Lung (tissue), 12 donors: ENCODE results near the gene MCF2L2. TPM values are rescaled to one million over a fixed set of nuclear protein-coding genes. Genes with fewer than 3 reads are reported as not detected.

Experiments
- ATAC-seq: fragments of 200-7000 bp; cut with Tn5 transposase; one replicate; pipeline ENCODE4 v1.9.1; 2020; ENCODE audit warnings: moderate number of reproducible peaks; ENCODE audit not compliant: insufficient read depth, low FRiP score
- DNase-seq, 3 donors: peaks; one replicate each; pipeline ENCODE4 v3.0.0-alpha.2; 2013 to 2017
- H3K27ac ChIP-seq, 2 donors: one replicate each; pipeline ENCODE4 v1.5.1; 2013; ENCODE audit warnings: mild to moderate bottlenecking in 2 of 2, moderate library complexity in 2 of 2, control low read depth in 1 of 2, inconsistent platforms in 1 of 2, low read depth in 1 of 2, low read length in 1 of 2
- H3K27me3 ChIP-seq, 3 donors: one replicate each; pipeline ENCODE4 v1.5.1; 2013; ENCODE audit warnings: low read length in 2 of 3; ENCODE audit not compliant: control insufficient read depth in 3 of 3, insufficient read depth in 3 of 3
- H3K36me3 ChIP-seq, 4 donors: one replicate each; pipeline ENCODE4 v1.5.1; 2013; ENCODE audit warnings: low read length in 4 of 4, mild to moderate bottlenecking in 1 of 4, moderate library complexity in 1 of 4; ENCODE audit not compliant: control insufficient read depth in 4 of 4, insufficient read depth in 4 of 4
- H3K4me1 ChIP-seq, 5 donors: one replicate each; pipeline ENCODE4 v1.5.1; 2013; ENCODE audit warnings: low read length in 5 of 5, mild to moderate bottlenecking in 2 of 5, moderate library complexity in 1 of 5; ENCODE audit not compliant: control insufficient read depth in 5 of 5, insufficient read depth in 5 of 5
- H3K4me3 ChIP-seq: one replicate; pipeline ENCODE4 v1.5.1; 2013; ENCODE audit warnings: mild to moderate bottlenecking, control low read depth, moderate library complexity
- H3K9ac ChIP-seq, 2 donors: one replicate each; pipeline ENCODE4 v1.5.1; 2013; ENCODE audit warnings: low read length in 2 of 2, control low read depth in 1 of 2; ENCODE audit not compliant: insufficient read depth in 1 of 2
- H3K9me3 ChIP-seq, 4 donors: one replicate each; pipeline ENCODE4 v1.5.1; 2013; ENCODE audit warnings: low read length in 3 of 4, mild to moderate bottlenecking in 1 of 4, moderate library complexity in 1 of 4; ENCODE audit not compliant: control insufficient read depth in 4 of 4, insufficient read depth in 3 of 4
- CTCF ChIP-seq: IDR thresholded peaks from 2 replicates; pipeline ENCODE4 v1.5.1; 2012; ENCODE audit warnings: mild to moderate bottlenecking; ENCODE audit errors: control extremely low read depth, extremely low read depth
- WGBS, 2 donors: extraction: QIAGEN DNeasy Blood & Tissue Kit; methylation state at CpG; one replicate each; pipeline ENCODE4 v1.1.7; 2013; 5-methylcytosine and 5-hydroxymethylcytosine counted together
- polyA plus RNA-seq, 2 donors: library from polyadenylated mRNA; stranded (reverse); fragments of 200-250 nt; gene quantifications; one replicate each; pipeline ENCODE4 v1.2.1, GENCODE V29; 2013
- total RNA-seq, 2 donors: library from RNA; depleted of rRNA in 1 of 2; stranded (reverse); fragments of >200 nt in 1 of 2; gene quantifications; one replicate each; pipeline ENCODE4 v1.2.1, GENCODE V29; 2014 to 2021
- donor health status: control.
- donor health status: control.
- donor health status: Bipolar disorder and iron deficiency.
- donor health status: healthy.
- donor health status: DM: yes; HTN: yes; CAD: no.

MCF2L2 gene
- total and polyA plus RNA-seq, 4 donors = 0.26 to 1.7 (median 1.0) TPM

DNA sequence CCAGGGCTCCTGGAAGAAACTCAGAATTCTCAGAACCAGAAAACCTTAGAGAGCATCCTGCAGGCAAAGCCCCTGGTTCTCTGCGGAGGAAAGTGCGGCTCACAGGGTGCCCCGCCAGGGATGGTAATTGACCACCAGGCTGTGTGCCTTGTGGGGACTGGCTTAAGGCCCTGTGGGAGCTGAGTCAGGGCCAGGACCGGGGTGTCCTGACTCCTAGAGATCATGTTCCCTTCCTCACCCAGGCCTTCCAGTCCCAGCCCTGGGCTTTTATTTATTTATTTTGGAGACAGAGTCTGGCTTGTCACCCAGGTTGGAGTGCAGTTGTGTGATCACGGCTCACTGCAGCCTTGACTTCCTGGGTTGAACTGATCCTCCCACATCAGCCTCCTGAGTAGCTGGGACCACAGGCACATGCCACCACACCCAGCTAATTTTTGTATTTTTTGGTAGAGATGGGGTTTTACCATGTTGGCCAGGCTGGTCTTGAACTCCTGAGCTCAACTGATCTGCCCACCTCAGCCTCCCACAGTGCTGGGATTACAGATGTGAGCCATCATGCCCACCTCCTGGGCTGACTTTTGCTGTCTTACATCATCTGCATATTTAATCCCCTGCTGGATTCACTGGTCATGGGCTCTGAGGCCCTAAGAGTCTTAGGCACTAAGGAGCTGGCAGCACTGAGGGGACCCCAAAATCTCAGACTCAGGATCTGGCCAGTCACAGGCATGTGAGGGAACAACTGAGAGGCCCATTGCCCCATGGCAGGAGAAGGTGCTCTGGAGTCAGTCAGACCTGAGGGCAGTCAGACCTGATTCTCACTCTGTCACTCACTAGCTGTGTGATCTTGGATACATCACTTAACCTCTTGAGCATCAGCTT, 245.4 kb downstream of the MCF2L2 start:
- H3K4me1 ChIP-seq = peaks cover 0 to 14% (median 5%) of the 10 kb centered on the region in 5 donors
- no peak overlapping the region for H3K4me3 ChIP-seq
- DNase-seq (no peak), ATAC-seq (no peak)
- no peak overlapping the region for H3K27ac ChIP-seq
- H3K27me3 ChIP-seq = peaks cover 0 to 17% (median 15%) of the 10 kb centered on the region in 3 donors
- WGBS, 2 donors = 82 to 89% methylated on average over 5 of the region's 5 CpGs
- H3K36me3 ChIP-seq = no peaks in the 10 kb centered on the region
- H3K9me3 ChIP-seq = no peaks in the 10 kb centered on the region
- H3K9ac ChIP-seq = no peak overlapping the region
- no peak for TF ChIP-seq CTCF

- Histone ChIP-seq H3K36me3 (no peaks in the 10 kb centered on the region), H3K9ac (no peak overlapping the region), H3K27ac (no peak overlapping the region), H3K4me1 (peaks cover 0 to 14% (median 5%) of the 10 kb centered on the region in 5 donors), H3K4me3 (no peak overlapping the region), H3K9me3 (no peaks in the 10 kb centered on the region), H3K27me3 (peaks cover 0 to 20% (median 15%) of the 10 kb centered on the region in 3 donors)
- TF ChIP-seq CTCF = no peak
- WGBS, 2 donors = 80 to 83% methylated on average over 7 of the region's 7 CpGs
- no peak for DNase-seq
- no peak for ATAC-seq
Observed at GRCh38 chr3:183182073-183182472, 246.3 kb downstream of the MCF2L2 start.

- 94 to 98% methylated on average over 5 of the region's 5 CpGs for WGBS, 2 donors
- H3K27me3 ChIP-seq = peaks cover 0 to 22% (median 19%) of the 10 kb centered on the region in 3 donors
- ATAC-seq = no peak
- H3K36me3 ChIP-seq = no peaks in the 10 kb centered on the region
- peaks cover 0 to 14% (median 5%) of the 10 kb centered on the region in 5 donors for H3K4me1 ChIP-seq
- DNase-seq = no peak
- no peak overlapping the region for H3K4me3 ChIP-seq
- no peak overlapping the region for H3K9ac ChIP-seq
- H3K9me3 ChIP-seq = peaks cover 0 to under 1% (median 0%) of the 10 kb centered on the region in 4 donors
- H3K27ac ChIP-seq = no peak overlapping the region
- TF ChIP-seq CTCF = no peak
Observed at GRCh38 chr3:183181606-183182005, 246.8 kb downstream of the MCF2L2 start.
